HG02642 (cell line): ENCODE results near the gene SRR.
A peak's percentile ranks its signal among the peaks of the same experiment; 100 is the strongest.
"Not testable (repeated sequence)": the region's sequence is repeated elsewhere in the genome, so short reads cannot be mapped to it uniquely, and the experiment has no call there.

Experiments used
- ATAC-seq: cut with Tn5 transposase; IDR thresholded peaks from one replicate; pipeline ENCODE4 v1.9.1; 2021; ENCODE audit warnings: mild to moderate bottlenecking; ENCODE audit not compliant: unreplicated experiment, poor library complexity

Gene SRR

DNA sequence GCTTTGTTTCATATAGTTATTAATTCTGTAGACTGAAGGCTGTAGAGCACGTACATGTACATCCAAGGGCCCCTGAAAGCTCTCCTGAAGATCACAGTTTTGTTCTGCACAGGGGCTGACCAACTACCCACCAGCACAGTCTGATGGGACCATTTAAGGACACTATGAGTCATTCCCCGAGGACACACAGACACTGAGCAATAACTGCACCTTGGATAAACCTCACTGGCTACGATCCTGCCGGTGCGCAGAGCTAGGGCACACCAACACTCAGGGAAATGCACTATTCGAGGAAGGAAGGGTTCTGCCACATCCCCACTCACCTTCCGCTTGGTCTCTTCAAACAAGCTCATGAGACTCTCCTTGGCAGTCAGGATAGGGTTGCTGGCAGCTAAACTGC lies 20.4 kb upstream of the SRR start:
- ATAC-seq = no peak

DNA sequence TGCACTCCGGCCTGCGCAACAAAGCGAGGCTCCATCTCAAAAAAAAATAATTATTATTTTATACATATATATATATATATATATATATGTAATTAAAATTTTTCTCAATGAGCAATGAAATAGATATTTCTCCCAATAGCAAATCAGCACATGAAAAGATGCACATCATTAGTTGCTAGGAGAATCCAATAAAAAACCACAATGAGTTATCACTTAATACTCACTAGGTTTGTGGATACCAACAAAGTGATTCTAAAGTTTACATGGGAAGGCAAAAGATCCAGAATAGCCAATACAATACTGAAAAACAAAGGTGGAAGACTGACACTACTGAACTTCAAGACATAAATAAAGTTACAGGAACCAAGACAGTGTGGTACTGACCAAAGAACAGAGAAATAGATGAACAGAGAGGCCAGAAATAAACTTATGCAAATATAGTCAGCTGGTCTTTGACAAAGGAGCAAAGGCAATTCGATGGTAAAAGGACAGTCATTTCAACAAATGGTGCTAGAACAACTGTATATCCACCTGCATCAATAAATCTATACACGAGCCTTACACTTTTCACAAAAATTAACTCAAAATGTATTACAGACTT lies 13.8 kb upstream of the SRR start:
- no peak for ATAC-seq

DNA sequence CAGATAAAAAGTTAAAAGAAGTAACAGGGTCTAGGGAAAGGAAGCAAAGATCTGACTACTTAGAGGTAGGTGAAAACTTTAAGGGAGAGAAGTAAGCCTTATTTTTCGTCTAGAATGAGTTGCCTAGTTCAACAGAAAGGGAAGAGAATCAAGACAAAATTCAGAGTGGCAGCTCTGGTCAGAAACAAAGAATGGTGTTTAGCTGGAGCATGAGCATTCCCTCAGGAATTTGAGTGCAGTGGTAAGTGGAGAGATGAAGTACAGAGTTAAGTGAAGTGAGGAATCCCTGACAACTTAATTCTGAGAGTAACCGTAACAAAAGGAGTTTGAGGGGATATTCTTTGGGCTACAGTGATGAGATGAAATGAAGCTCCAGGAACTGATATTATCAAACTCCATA lies 11.7 kb upstream of the SRR start:
- no peak for ATAC-seq

DNA sequence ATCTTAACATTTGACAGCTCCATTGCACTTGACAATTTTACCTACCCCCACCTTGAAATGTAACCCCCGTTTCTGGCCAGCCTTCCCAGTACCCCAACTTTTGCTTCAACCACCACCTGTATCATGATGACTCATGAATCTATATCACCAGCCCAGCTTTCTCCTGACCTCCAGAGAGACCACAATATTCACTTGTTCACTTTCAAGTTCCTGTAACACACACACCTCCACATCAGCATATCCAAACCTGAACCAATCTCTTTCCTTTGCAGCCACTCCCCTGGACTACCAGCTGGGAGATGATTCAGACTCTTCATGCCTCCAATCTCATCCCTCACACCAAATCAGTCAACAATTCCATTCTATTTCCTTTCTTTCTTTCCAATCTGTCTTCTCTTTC lies 8.2 kb upstream of the SRR start:
- ATAC-seq = no peak

DNA sequence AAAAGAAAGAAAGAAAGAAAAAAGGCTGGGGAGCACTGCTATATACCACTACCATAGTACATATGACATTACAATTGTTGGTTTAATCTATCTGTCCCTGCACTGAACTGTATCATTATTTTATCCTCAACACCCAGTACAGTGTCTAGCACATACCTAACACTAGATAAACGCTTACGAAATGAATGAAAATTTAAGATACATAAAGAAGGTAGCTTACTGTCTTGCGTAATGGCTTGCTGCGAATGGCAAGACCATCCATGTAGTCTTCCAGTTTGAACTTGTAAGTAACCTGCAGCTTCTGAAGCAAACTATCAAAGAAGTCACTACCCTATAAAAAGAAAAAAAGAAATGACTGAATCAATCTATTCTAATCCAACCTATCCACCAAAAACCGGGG lies 6.7 kb upstream of the SRR start:
- no peak for ATAC-seq

DNA sequence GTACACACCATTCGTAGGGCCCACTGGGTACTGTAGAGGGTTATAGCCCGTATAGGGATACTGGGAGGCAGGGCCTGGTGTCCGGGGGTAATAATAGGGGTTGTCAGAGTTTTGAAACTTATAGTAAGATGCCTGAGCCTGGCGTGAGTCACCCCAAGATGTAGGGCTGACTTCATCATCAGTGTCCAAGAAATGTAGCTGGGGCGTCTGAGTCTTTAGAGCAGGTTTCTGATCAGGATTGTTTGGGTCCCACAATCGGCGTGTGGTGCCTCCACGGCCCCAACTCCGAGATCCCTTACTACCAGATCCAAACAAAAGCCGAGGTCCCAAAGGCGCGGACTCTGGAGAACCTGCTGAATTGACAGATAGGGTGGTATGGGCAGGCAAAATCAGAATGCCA lies 4.6 kb upstream of the SRR start:
- ATAC-seq = no peak

DNA sequence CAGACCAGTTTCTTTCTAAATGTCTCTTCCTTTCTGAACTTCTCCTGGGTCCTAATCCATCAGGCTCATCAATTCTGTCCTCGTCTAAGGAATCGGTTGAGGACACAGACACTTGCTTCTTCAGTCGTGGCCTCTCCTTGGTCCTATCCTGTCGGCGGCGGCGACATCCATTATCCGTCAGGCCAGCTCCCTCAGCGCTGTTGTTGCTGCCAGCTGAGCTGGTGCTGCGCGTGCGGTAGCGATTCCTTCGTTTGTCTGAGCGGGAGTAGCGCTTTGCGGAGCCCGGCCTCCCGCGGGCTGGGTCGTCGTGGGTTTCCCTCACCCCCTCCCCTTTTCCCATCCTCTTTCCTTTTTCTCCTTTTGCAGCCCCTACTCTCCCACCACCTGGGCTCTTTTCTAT lies 4.0 kb upstream of the SRR start:
- no peak for ATAC-seq

DNA sequence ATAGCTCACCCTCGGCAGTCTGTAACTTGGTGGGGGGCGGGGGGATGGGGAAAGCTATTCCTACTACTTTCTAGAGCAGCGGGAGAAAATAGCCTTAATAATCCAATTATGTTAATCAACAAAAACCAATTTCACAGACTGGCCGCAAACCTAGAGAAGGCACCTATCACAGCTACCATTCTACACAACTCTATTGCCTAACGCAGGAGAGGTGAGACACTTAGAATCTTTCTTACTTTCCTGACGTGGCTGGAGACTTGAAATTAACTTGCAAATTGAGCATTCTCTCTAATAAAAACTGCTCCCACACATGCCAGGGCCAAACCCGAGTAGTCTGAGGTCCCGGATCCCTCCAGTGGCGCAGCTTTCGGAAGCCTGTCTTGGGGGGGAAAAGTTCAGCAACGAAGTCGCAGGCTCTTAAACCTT lies 959 bp upstream of the SRR start:
- ATAC-seq = no peak

DNA sequence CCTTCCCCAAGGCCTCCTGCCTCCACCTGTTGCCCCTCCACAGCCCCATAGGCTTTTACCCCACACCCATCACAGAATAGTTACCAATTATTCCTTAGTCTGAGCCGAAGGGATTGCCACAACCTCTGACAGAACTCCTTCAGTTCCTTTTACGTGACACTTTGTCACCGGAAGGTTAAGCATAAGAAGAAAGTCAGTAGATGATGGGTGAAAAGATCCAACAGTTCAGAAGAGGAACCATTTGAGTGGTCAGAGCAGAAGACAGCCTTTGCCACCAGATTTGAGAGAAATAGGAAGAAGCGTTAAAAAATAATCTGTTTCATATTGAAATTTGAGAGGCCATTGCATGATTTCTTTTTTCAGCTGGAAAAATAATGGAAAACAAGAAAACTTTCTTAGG lies 1.2 kb downstream of the SRR start:
- ATAC-seq = no peak

DNA sequence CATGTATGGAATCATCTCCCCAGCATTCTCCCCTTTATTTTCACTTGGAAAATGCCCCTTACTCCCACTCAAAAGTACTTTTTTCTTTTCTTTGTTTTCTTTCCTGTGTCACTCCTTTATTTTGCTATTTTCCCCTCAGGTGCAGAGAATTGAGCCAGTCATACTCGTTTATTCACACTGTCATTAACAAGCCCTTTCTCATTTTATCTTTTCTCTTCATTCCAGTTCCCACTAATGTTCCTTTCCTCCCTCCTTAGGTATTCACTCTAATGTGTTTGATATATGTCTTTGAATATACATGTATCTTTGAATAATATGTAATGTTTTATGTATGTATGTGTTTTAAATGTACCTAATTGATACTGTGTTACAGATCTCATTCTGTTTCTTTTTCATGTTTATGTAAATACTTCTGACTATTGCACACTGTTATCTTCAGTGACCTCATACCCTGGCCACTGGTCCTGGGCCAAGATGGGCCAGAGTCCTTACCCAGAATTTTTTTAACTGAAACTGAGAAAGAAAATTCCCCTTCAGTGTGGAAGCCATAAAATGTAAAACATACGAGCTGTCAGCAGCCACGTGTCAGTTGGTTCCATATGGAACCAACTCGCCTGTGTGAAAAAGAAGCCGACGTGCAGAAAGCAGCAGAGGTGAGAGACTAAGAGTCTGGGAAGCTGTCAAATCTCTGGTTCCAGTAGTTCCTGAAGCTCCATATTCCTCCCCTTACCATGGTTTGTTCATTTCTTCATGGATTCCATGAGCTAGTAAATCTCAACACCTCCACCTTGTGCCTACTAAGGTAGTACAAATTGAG lies 5.8 kb downstream of the SRR start:
- ATAC-seq = no peak

DNA sequence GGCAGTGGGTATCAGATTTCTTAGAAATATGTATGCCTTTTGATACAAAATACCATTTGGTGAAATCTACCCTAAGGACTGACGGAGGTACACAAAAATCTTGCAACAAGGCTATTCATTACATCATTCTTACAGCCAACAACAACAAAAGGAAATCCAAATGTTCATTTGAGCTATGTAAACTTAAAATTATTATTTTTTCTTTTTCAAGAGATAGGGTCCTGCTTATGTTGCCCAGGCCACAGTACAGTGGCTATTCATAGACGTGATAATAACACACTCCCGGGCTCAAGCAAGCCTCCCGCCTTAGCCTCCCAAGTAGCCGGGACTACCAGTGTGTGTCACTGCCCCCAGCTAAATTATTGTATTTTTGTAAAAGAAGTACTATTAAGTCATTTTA lies 9.0 kb downstream of the SRR start:
- ATAC-seq = no peak

DNA sequence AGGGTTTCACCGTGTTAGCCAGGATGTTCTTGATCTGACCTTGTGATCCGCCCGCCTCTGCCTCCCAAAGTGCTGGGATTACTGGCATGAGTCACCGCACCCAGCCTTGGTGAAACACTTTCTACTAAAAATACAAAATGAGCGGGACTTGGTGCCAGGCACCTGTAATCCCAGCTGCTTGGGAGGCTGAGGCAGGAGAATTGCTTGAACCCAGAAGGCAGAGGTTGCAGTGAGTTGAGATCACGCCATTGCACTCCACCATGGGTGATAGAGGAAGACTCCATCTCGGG lies 13.1 kb downstream of the SRR start:
- ATAC-seq = not testable (repeated sequence)

DNA sequence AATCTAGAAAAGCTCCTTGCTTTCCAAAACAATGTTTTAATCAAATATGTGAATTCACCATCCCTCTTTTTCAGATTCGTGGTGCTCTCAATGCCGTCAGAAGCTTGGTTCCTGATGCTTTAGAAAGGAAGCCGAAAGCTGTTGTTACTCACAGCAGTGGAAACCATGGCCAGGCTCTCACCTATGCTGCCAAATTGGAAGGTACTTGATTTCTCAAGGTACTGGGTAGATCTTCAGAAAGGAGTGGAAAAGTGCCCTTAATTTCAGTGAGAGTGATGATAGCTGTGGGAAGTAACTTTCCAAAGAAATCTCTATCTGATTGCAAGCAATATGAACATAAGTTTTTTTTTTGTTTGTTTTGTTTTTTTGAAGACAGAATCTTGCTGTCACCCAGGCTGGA lies 14.0 kb downstream of the SRR start:
- no peak for ATAC-seq

DNA sequence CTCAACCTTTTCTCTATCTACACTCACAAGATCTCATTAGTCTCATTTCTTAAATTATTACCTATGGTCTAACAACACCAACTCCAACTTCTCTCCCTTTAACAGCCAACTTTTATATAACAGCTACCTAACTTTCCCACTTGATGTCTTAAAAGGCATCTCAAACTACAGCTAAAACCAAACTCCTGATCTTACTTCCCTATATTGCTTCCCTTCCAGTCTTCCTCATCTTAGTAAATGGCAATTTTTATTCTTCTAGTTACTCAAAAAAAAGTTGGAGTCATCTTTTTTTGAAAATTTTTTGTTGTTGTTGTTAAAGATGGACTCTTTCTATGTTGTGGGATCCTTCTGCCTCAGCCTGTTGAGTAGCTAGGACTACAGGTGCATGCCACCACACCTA lies 15.3 kb downstream of the SRR start:
- ATAC-seq = no peak

DNA sequence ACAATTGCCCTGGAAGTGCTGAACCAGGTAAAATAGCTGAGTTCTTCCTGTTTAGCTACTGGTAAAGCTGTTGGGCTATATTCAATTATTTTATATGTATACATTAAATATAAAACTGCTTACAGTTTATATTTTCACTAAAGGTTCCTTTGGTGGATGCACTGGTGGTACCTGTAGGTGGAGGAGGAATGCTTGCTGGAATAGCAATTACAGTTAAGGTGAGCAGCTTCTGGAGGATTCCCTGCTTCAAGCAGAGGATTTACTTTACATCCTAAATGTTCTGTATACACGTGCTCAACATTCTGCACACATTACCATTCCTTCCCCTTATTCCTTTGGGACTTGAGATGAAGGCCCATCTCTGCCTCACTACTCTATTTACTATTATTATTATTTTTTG lies 17.6 kb downstream of the SRR start:
- no peak for ATAC-seq

DNA sequence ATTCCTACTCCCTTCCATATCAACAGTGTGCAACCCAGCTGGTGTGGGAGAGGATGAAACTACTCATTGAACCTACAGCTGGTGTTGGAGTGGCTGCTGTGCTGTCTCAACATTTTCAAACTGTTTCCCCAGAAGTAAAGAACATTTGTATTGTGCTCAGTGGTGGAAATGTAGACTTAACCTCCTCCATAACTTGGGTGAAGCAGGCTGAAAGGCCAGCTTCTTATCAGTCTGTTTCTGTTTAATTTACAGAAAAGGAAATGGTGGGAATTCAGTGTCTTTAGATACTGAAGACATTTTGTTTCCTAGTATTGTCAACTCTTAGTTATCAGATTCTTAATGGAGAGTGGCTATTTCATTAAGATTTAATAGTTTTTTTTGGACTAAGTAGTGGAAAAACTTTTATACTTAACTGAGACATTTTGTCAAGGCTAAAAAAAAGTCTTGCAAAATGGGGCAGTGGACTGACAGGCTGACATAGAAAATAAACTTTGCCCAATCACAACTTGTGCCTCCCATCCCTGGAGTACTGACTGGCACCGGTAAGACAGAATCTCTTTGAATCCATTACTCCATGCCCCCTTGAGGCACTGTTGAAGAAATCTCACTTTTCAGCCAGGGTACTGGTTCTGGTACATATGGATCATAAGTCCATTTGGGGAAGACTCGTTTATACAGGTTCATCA lies 20.0 kb downstream of the SRR start:
- ATAC-seq = no peak

DNA sequence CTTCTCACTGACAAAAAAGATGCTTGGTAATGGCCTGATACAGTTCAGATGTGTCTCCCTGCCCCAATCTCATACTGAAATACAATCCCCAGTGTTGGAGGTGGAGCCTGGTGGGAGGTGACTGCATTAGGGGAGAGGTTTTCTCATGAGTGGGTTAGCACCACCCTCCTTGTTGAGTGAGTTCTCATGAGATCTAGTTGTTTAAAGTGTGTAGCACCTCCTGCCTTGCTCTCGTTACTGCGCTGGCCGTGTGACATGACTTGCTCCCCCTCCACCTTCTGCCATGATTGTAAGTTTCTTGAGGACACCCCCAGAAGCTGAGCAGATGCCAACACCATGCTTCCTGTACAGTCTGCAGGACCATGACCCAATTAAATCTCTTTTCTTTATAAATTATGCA lies 27.6 kb downstream of the SRR start:
- no peak for ATAC-seq

DNA sequence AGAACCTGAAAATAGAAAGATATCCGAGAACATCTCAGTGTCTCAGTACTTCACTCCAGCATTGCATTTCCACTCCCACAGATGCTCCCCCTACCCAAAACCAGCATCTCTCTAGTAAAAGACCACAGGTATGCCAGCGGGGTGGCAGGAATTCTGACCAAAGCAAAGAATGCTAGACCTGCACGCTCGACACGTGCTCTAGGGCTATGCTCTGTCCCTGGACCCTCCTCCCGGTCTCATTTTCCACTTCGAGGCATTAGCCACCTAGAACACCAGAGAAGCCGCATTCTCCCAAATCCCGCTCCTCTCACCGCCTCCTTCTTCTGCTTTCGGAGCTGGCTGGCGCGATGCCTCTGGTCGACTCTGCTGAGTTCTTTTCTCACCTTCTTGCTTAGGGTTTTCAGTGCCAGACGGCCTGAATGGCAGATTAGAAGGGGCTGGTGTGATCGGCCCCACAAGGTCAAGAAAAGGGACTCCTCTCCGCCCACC lies 32.0 kb downstream of the SRR start:
- ATAC-seq = no peak

DNA sequence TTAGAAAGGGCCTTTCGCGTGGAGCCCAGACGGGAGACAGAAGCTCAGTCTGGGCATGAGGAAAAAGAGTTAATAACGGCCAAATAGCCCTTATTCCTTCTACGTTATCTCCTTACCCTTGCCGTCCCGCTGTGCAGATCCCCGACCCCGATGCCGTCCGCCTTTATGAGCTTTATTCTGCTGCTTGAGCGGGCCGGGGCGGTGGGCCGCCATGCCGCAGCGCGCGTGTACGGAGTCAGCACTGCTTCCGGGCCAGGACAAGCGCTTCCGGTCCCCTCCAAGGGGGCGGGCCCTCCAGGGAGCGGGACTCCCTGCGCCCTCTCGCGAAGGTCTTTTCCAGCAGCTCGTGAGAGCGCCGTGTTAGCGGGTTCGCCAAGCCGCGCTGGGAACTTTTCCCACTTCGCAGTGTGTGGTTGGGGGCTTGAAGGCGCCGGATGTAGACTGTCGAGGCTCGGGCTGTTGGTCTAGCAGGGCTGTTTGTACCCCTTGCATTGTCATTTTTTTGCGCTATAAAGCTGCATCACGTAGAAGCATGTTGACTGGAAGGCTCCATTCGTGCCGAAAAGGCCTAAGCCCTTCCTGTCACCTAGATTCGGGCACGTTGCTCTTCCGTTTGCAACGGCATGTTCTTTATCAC lies 32.6 kb downstream of the SRR start, which contains the start of gene TSR1:
Gene TSR1 (minus strand): TSS at position 243 of the 637 bp plus-strand sequence. CDS start 30 bp downstream, at position 213.
- ATAC-seq = peak; percentile 77

DNA sequence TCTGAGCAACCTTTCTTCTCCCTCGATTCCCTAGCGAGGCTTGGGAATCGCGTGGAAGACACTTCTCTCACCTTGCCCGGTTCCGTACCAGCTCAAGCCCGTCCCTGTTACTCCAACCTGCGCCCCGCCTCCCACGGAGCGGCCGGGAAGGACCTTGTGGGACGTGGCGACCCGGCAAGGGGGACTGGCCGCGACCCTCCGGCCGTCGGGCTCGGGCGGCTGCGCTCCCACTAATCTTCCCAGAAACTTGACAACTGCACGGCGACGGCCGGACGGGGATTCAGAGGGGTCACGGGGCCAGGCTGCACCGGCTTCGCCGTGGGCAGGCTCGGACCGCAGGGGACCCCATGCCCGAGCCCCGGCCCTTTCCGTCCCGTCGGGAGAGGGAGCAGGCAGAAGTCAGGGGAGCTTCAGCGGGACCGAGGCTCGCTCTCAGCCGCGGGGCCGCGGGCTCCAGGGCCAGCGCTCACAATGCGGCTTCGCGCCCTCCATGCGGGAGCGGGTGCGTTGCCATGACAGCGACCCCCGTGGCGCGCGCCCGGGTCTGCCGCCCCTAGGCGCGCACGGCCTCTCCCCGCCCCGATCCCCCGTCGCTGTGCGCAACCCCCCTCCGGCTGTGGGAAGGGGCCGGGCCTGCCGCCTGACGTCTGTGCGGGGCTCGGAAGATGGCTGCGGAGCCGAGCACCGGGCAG lies 33.2 kb downstream of the SRR start, which contains the start of gene SGSM2:
Gene SGSM2 (plus strand): TSS at position 650 of the 692 bp plus-strand sequence. CDS start 188 bp downstream, outside the sequence.
- peak; percentile 37 for ATAC-seq
